Left ventricle myocardium inferior (tissue), 1 donor: ENCODE results near the gene CSNK2A3. TPM values are rescaled to one million over a fixed set of nuclear protein-coding genes. Genes with fewer than 3 reads are reported as not detected.

Experiments used
- DNase-seq: peaks from one replicate; pipeline ENCODE4 v3.0.0-alpha.2; 2020
- H3K27ac ChIP-seq: fragments of 200-600 bp; replicated peaks from 2 replicates; pipeline ENCODE4 v1.8.0; 2021
- H3K27me3 ChIP-seq: fragments of 200-600 bp; 2 replicates; pipeline ENCODE4 v1.8.0; 2021; ENCODE audit warnings: low read depth
- H3K36me3 ChIP-seq: fragments of 200-600 bp; 2 replicates; pipeline ENCODE4 v1.8.0; 2021
- H3K4me1 ChIP-seq: fragments of 200-600 bp; 2 replicates; pipeline ENCODE4 v1.8.0; 2021
- H3K4me3 ChIP-seq: fragments of 200-600 bp; 2 replicates; pipeline ENCODE4 v1.8.0; 2021; ENCODE audit warnings: mild to moderate bottlenecking, moderate library complexity
- H3K9me3 ChIP-seq: fragments of 200-600 bp; replicated peaks from 2 replicates; pipeline ENCODE4 v1.8.0; 2021
- intact Hi-C: fragments of 100-400 bp; cut with micrococcal nuclease; formaldehyde crosslinking; loops from one replicate; pipeline ENCODE4 v1.11.0; 2022
- total RNA-seq: library from RNA; stranded (reverse); fragmentation: NEBNext Ultra II Directional; extraction: Animal tissue kit (Norgen Biotek cat#: 25700); gene quantifications from one replicate; pipeline ENCODE4 v1.2.1, GENCODE V29; 2021
- TF ChIP-seq, protein P1 (sequence below): fragments of 200-600 bp; IDR thresholded peaks from 2 replicates; pipeline ENCODE4 v1.8.0; 2021; ENCODE audit warnings: antibody characterized with exemption, mild to moderate bottlenecking, borderline replicate concordance
- donor health status: DM: no; HTN: yes; CAD: no; lungs with severe emphysema.

The CSNK2A3 gene
- total RNA-seq, 1 donor from 2014 or later = 1.4 TPM

DNA sequence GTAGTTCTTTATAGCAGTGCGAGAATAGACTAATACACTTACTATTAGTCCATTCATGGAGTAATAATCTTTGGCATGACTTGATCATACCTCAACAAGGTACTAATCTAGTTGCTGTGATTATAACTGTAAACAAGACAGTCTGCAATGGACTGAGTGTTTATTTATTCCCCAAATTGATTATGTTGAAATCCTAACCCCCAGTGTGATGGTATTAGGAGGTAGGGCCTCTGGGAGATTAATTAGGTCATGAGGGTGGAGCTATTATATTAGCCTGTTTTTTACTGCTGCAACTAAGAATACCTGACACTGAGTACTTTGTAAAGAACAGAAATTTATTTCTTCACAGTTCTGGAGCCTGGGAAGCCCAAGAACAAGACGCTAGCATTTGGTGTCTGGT, 30.9 kb upstream of the CSNK2A3 start:
- peaks cover 22% of the 10 kb centered on the region for H3K4me1 ChIP-seq
- no peaks in the 10 kb centered on the region for H3K36me3 ChIP-seq
- no peak for DNase-seq
- H3K27me3 ChIP-seq = no peaks in the 10 kb centered on the region
- intact Hi-C loops = no loop called here
- H3K4me3 ChIP-seq = no peak overlapping the region
- TF ChIP-seq, protein P1, sequence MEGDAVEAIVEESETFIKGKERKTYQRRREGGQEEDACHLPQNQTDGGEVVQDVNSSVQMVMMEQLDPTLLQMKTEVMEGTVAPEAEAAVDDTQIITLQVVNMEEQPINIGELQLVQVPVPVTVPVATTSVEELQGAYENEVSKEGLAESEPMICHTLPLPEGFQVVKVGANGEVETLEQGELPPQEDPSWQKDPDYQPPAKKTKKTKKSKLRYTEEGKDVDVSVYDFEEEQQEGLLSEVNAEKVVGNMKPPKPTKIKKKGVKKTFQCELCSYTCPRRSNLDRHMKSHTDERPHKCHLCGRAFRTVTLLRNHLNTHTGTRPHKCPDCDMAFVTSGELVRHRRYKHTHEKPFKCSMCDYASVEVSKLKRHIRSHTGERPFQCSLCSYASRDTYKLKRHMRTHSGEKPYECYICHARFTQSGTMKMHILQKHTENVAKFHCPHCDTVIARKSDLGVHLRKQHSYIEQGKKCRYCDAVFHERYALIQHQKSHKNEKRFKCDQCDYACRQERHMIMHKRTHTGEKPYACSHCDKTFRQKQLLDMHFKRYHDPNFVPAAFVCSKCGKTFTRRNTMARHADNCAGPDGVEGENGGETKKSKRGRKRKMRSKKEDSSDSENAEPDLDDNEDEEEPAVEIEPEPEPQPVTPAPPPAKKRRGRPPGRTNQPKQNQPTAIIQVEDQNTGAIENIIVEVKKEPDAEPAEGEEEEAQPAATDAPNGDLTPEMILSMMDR = no peak
- no peak overlapping the region for H3K27ac ChIP-seq
- H3K9me3 ChIP-seq = no peaks in the 10 kb centered on the region

DNA sequence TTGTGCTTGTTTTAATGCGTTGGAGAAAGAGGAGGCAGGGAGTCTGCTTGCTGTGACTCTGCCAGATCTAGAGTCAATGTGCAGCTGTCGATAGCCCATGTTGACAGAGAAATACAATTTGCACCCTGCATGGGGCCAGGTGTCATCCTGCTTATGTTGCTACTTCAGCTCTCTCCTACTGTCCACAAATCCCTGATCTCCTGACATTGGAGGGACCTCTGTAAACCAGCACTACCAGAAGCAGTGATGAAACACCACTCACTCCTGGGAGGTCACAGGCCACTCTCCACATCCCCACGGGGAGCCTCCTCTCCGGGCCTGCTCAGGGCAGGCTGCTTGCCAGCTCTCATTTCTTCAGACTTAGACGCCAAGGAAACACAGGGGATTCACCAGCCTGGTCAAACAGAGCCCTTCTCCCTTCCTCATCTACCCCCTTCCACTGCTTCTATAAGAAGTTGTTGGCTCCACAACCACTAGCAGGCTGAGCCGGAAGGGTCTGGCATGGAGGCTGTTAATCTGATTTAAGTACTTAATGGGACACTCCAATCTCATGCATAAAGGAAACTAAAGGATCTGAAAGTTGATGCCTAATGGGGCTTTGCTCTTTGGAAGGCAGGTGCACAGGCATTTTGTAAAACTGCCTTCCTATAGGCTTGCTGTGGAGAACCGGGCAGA, 29.9 kb upstream of the CSNK2A3 start:
- intact Hi-C loops = no loop called here
- TF ChIP-seq, protein P1 = no peak
- DNase-seq = no peak
- Histone ChIP-seq H3K36me3 (peaks cover 7% of the 10 kb centered on the region), H3K27ac (no peak overlapping the region), H3K4me3 (no peak overlapping the region), H3K27me3 (no peaks in the 10 kb centered on the region), H3K9me3 (no peaks in the 10 kb centered on the region), H3K4me1 (peaks cover 18% of the 10 kb centered on the region)

DNA sequence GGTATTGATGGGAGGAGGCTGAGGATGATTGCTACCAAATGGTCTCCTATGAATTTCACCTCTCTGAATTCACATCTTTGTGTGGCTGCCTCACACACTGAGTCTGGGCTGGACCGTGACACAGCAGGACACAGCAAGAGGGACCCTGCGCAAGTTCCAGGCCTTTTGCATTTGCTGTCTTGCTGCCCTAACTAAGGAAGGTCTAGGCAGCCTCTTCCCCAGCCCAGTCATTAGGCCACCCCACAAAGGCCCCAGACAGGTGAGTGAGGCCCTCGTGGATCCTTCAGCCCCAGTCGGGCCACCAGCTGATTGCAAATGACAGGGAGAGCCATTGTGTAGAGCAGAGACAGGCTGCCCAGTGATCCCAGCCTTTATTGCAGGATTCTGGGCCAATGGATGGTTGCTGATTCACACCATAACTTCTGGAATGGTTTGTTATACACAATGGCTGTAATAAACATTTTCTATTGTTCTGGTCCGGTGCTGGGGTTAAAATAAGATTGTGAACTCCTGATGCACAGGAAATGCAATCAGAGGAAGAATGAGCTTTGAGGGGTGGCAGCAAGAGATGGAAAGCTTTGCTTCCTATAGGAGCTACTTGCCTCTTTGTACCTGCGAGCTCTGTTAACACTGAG, 28.5 kb upstream of the CSNK2A3 start:
- Histone ChIP-seq H3K4me1 (peaks cover 10% of the 10 kb centered on the region), H3K4me3 (no peak overlapping the region), H3K27me3 (no peaks in the 10 kb centered on the region), H3K27ac (no peak overlapping the region), H3K36me3 (peaks cover 17% of the 10 kb centered on the region), H3K9me3 (no peaks in the 10 kb centered on the region)
- no peak for DNase-seq
- TF ChIP-seq, protein P1 = no peak
- intact Hi-C loops = no loop called here

DNA sequence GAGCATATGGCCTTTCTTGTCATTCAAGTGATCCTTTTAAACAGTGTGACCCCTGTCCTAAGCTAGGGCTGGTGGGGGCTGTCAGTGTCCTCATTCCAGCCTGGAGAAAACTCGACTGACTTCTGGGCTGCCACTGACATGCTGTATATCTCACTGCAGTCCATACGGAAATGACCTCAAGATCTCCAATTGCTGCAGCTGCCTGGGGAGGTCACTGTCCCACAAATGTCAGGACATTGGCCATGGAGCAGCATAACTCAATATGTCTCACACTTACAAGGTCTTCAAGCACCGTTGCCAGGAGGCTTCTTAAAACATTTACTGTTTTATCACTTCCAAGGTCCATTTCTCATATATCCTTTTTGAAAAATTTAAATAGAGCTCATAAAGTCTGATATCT, 27.8 kb upstream of the CSNK2A3 start:
- no peak overlapping the region for H3K4me3 ChIP-seq
- no peak for DNase-seq
- H3K4me1 ChIP-seq = peaks cover 10% of the 10 kb centered on the region
- H3K36me3 ChIP-seq = peaks cover 24% of the 10 kb centered on the region
- no peaks in the 10 kb centered on the region for H3K27me3 ChIP-seq
- no peaks in the 10 kb centered on the region for H3K9me3 ChIP-seq
- TF ChIP-seq, protein P1 = no peak
- no peak overlapping the region for H3K27ac ChIP-seq
- intact Hi-C loops = no loop called here

DNA sequence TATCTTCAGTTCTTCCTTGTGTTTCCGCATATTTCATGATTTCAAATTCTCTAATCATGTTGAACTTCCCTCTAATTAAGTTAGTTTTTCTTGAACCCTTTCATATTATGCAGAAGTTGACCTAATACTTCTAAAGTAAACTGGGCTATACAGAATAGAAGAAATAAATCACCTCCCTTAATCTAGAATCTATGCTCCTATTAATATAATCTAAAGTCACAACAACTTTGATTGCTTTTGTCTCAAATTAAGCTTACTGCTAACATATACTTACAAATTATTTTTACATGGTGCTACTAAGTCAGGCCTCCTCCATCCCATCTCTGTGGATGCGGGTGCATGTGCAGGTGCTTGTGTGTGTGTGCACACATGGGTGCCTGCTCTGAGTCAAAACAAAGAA, 27.3 kb upstream of the CSNK2A3 start:
- Histone ChIP-seq H3K9me3 (no peaks in the 10 kb centered on the region), H3K36me3 (peaks cover 29% of the 10 kb centered on the region), H3K27ac (no peak overlapping the region), H3K4me1 (peaks cover 10% of the 10 kb centered on the region), H3K27me3 (no peaks in the 10 kb centered on the region), H3K4me3 (no peak overlapping the region)
- no peak for DNase-seq
- TF ChIP-seq, protein P1 = no peak
- intact Hi-C loops = no loop called here
